ENCODE measurements around the gene HMCN1. TPM values are rescaled to one million over a fixed set of nuclear protein-coding genes. Genes with fewer than 3 reads are reported as not detected.

HMCN1 gene
- total and polyA plus RNA-seq, 2 experiments from 2014 or later: 1.6 to 8.7 TPM

DNA sequence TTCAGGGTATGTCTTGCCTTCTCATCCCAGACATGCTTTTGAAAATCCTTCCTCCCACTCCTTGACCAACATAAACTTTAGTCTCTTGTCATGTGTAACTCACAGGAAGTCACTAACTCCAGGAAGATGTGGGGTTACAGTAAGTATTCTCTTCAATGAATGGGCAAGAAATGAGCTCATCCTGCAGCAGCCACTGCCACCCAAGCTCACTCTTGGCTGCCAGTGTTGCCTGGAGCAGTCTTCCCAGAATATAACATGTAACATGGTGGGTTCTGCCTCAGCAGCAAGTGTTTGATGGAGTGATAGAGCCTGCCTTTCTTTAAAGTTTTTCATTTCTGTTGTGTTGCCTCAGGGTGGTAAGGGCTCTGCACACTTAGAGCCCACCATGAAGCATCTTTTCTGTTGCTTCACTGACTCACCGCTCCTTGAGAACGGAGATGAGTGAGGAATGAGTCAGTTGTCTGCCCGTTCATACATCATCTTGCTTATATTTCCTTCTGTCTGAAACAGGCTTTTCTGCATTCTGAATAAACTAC is 453.9 kb downstream of the HMCN1 start:
- Histone ChIP-seq H3K36me3 (ENCODE audit: insufficient read depth) (no peaks in the 10 kb centered on the region), H2AFZ (no peak overlapping the region), H3K4me2 (no peak overlapping the region), H3K9me2 (ENCODE audit: insufficient read depth) (no peaks in the 10 kb centered on the region), H3K79me2 (replicated peaks; ENCODE audit: insufficient read depth) (no peaks in the 10 kb centered on the region), H4K20me1 (replicated peaks; ENCODE audit: insufficient read depth) (no peaks in the 10 kb centered on the region), H3K4me1 (ENCODE audit: insufficient read depth) (no peaks in the 10 kb centered on the region), H3K27me3 (ENCODE audit: insufficient read depth) (no peaks in the 10 kb centered on the region), H3F3A (replicated peaks; ENCODE audit: low read depth) (no peaks in the 10 kb centered on the region), H3K4me3 (no peak overlapping the region), H3K27ac (ENCODE audit: low read depth) (no peak overlapping the region)
- DNase-seq (ENCODE audit: low spot score) (no peak), ATAC-seq (no peak)
- TF ChIP-seq, protein P1, sequence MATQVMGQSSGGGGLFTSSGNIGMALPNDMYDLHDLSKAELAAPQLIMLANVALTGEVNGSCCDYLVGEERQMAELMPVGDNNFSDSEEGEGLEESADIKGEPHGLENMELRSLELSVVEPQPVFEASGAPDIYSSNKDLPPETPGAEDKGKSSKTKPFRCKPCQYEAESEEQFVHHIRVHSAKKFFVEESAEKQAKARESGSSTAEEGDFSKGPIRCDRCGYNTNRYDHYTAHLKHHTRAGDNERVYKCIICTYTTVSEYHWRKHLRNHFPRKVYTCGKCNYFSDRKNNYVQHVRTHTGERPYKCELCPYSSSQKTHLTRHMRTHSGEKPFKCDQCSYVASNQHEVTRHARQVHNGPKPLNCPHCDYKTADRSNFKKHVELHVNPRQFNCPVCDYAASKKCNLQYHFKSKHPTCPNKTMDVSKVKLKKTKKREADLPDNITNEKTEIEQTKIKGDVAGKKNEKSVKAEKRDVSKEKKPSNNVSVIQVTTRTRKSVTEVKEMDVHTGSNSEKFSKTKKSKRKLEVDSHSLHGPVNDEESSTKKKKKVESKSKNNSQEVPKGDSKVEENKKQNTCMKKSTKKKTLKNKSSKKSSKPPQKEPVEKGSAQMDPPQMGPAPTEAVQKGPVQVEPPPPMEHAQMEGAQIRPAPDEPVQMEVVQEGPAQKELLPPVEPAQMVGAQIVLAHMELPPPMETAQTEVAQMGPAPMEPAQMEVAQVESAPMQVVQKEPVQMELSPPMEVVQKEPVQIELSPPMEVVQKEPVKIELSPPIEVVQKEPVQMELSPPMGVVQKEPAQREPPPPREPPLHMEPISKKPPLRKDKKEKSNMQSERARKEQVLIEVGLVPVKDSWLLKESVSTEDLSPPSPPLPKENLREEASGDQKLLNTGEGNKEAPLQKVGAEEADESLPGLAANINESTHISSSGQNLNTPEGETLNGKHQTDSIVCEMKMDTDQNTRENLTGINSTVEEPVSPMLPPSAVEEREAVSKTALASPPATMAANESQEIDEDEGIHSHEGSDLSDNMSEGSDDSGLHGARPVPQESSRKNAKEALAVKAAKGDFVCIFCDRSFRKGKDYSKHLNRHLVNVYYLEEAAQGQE (IDR thresholded peaks at IDR 0.05; ENCODE audit: unreplicated experiment): no peak
- TF ChIP-seq, protein P2, sequence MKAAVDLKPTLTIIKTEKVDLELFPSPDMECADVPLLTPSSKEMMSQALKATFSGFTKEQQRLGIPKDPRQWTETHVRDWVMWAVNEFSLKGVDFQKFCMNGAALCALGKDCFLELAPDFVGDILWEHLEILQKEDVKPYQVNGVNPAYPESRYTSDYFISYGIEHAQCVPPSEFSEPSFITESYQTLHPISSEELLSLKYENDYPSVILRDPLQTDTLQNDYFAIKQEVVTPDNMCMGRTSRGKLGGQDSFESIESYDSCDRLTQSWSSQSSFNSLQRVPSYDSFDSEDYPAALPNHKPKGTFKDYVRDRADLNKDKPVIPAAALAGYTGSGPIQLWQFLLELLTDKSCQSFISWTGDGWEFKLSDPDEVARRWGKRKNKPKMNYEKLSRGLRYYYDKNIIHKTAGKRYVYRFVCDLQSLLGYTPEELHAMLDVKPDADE (IDR thresholded peaks at IDR 0.05): no peak
- TF ChIP-seq, protein P3, sequence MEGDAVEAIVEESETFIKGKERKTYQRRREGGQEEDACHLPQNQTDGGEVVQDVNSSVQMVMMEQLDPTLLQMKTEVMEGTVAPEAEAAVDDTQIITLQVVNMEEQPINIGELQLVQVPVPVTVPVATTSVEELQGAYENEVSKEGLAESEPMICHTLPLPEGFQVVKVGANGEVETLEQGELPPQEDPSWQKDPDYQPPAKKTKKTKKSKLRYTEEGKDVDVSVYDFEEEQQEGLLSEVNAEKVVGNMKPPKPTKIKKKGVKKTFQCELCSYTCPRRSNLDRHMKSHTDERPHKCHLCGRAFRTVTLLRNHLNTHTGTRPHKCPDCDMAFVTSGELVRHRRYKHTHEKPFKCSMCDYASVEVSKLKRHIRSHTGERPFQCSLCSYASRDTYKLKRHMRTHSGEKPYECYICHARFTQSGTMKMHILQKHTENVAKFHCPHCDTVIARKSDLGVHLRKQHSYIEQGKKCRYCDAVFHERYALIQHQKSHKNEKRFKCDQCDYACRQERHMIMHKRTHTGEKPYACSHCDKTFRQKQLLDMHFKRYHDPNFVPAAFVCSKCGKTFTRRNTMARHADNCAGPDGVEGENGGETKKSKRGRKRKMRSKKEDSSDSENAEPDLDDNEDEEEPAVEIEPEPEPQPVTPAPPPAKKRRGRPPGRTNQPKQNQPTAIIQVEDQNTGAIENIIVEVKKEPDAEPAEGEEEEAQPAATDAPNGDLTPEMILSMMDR (conservative IDR thresholded peaks at IDR 0.05; ENCODE audit: low read depth in 2 of 2): no peak
- no peaks in the 10 kb centered on the region for H3K4me1 Mint-ChIP-seq
- H3K27ac Mint-ChIP-seq: no peak overlapping the region
- no peak overlapping the region for H3K4me3 Mint-ChIP-seq
- H3K36me3 Mint-ChIP-seq (ENCODE audit: low read depth): no peaks in the 10 kb centered on the region
- H3K9me3 Mint-ChIP-seq: no peaks in the 10 kb centered on the region; the same call in 2 of the 3 replicates
- no peaks in the 10 kb centered on the region for H3K27me3 Mint-ChIP-seq (ENCODE audit: insufficient read depth, low read depth, poor library complexity)

DNA sequence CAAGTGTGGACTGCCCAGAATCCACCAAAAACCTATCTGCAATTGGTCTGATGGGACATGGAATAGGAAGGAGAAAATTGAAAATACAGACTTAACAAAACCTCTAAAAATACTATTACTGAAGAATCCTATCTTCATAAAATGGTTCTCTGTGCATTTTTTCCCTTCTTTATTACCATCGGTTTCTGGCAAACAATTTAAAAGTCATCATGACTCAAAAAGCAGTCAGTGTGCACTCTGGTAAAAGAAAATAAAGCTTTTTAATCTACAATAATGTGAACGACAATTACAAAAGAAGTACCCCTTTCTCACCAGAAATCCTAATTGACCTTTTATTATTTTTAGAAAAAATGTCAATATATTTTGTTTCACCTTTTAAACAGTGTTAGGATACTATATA is 454.5 kb downstream of the HMCN1 start:
- H3K9me3 Mint-ChIP-seq: no peaks in the 10 kb centered on the region; the same call in 2 of the 3 replicates
- H3F3A ChIP-seq (replicated peaks; ENCODE audit: low read depth): no peaks in the 10 kb centered on the region
- H3K4me3 Mint-ChIP-seq: no peak overlapping the region
- no peaks in the 10 kb centered on the region for H3K79me2 ChIP-seq (replicated peaks; ENCODE audit: insufficient read depth)
- H3K27me3 Mint-ChIP-seq (ENCODE audit: insufficient read depth, low read depth, poor library complexity): no peaks in the 10 kb centered on the region
- no peak overlapping the region for H3K27ac Mint-ChIP-seq
- H3K36me3 ChIP-seq (ENCODE audit: insufficient read depth): no peaks in the 10 kb centered on the region
- no peak overlapping the region for H3K4me3 ChIP-seq
- H2AFZ ChIP-seq: no peak overlapping the region
- no peaks in the 10 kb centered on the region for H3K4me1 ChIP-seq (ENCODE audit: insufficient read depth)
- no peak overlapping the region for H3K4me2 ChIP-seq
- ATAC-seq (no peak), DNase-seq (ENCODE audit: low spot score) (no peak)
- no peak overlapping the region for H3K27ac ChIP-seq (ENCODE audit: low read depth)
- H3K9me2 ChIP-seq (ENCODE audit: insufficient read depth): no peaks in the 10 kb centered on the region
- H3K36me3 Mint-ChIP-seq (ENCODE audit: low read depth): no peaks in the 10 kb centered on the region
- H4K20me1 ChIP-seq (replicated peaks; ENCODE audit: insufficient read depth): no peaks in the 10 kb centered on the region
- H3K27me3 ChIP-seq (ENCODE audit: insufficient read depth): no peaks in the 10 kb centered on the region
- no peaks in the 10 kb centered on the region for H3K4me1 Mint-ChIP-seq
- TF ChIP-seq, protein P4, sequence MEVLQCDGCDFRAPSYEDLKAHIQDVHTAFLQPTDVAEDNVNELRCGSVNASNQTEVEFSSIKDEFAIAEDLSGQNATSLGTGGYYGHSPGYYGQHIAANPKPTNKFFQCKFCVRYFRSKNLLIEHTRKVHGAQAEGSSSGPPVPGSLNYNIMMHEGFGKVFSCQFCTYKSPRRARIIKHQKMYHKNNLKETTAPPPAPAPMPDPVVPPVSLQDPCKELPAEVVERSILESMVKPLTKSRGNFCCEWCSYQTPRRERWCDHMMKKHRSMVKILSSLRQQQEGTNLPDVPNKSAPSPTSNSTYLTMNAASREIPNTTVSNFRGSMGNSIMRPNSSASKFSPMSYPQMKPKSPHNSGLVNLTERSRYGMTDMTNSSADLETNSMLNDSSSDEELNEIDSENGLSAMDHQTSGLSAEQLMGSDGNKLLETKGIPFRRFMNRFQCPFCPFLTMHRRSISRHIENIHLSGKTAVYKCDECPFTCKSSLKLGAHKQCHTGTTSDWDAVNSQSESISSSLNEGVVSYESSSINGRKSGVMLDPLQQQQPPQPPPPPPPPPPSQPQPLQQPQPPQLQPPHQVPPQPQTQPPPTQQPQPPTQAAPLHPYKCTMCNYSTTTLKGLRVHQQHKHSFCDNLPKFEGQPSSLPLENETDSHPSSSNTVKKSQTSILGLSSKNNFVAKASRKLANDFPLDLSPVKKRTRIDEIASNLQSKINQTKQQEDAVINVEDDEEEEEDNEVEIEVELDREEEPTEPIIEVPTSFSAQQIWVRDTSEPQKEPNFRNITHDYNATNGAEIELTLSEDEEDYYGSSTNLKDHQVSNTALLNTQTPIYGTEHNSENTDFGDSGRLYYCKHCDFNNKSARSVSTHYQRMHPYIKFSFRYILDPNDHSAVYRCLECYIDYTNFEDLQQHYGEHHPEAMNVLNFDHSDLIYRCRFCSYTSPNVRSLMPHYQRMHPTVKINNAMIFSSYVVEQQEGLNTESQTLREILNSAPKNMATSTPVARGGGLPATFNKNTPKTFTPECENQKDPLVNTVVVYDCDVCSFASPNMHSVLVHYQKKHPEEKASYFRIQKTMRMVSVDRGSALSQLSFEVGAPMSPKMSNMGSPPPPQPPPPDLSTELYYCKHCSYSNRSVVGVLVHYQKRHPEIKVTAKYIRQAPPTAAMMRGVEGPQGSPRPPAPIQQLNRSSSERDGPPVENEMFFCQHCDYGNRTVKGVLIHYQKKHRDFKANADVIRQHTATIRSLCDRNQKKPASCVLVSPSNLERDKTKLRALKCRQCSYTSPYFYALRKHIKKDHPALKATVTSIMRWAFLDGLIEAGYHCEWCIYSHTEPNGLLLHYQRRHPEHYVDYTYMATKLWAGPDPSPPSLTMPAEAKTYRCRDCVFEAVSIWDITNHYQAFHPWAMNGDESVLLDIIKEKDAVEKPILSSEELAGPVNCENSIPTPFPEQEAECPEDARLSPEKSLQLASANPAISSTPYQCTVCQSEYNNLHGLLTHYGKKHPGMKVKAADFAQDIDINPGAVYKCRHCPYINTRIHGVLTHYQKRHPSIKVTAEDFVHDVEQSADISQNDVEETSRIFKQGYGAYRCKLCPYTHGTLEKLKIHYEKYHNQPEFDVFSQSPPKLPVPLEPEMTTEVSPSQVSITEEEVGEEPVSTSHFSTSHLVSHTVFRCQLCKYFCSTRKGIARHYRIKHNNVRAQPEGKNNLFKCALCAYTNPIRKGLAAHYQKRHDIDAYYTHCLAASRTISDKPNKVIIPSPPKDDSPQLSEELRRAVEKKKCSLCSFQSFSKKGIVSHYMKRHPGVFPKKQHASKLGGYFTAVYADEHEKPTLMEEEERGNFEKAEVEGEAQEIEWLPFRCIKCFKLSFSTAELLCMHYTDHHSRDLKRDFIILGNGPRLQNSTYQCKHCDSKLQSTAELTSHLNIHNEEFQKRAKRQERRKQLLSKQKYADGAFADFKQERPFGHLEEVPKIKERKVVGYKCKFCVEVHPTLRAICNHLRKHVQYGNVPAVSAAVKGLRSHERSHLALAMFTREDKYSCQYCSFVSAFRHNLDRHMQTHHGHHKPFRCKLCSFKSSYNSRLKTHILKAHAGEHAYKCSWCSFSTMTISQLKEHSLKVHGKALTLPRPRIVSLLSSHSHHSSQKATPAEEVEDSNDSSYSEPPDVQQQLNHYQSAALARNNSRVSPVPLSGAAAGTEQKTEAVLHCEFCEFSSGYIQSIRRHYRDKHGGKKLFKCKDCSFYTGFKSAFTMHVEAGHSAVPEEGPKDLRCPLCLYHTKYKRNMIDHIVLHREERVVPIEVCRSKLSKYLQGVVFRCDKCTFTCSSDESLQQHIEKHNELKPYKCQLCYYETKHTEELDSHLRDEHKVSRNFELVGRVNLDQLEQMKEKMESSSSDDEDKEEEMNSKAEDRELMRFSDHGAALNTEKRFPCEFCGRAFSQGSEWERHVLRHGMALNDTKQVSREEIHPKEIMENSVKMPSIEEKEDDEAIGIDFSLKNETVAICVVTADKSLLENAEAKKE (CRISPR knock-in tag; IDR thresholded peaks at IDR 0.05): no peak
- TF ChIP-seq CREB1 (CRISPR knock-in tag; IDR thresholded peaks at IDR 0.05; ENCODE audit: low read depth) (no peak), ZNF331 (CRISPR knock-in tag; IDR thresholded peaks at IDR 0.05; ENCODE audit: low read depth) (no peak)
- TF ChIP-seq, protein P2 (IDR thresholded peaks at IDR 0.05): no peak
